Natural killer cell (primary cell): ENCODE measurements around the gene LYRM1. TPM values are rescaled to one million over a fixed set of nuclear protein-coding genes. Genes with fewer than 3 reads are reported as not detected.
A peak's percentile ranks its signal among the peaks of the same experiment; 100 is the strongest.

Experiments
- ATAC-seq, 3 donors: fragments of 150-1000 bp in 2 of 3; fragments of 200-7000 bp in 1 of 3; cut with Tn5 transposase; 1 replicate in 1 of 3; 2 replicates in 2 of 3; pipeline ENCODE4 v1.10.0; 2021; ENCODE audit warnings: mild to moderate bottlenecking in 2 of 3, moderate library complexity in 2 of 3
- DNase-seq, 2 donors: peaks; one replicate each; pipeline versions ENCODE4 v3.0.0 to v3.0.0-alpha.2; 2013 to 2021; ENCODE audit warnings: mixed read lengths in 1 of 2
- H3K27ac ChIP-seq: one replicate; pipeline ENCODE4 v1.5.1; 2013; ENCODE audit warnings: mild to moderate bottlenecking, low read length
- H3K27me3 ChIP-seq: one replicate; pipeline ENCODE4 v1.6.1; 2013; ENCODE audit warnings: low read length; ENCODE audit not compliant: control insufficient read depth, insufficient read depth
- H3K36me3 ChIP-seq: one replicate; pipeline ENCODE4 v1.6.1; 2013; ENCODE audit warnings: low read length; ENCODE audit not compliant: control insufficient read depth, insufficient read depth
- H3K4me1 ChIP-seq: one replicate; pipeline ENCODE4 v1.6.1; 2013; ENCODE audit warnings: low read length; ENCODE audit not compliant: control insufficient read depth, insufficient read depth
- H3K4me3 ChIP-seq: one replicate; pipeline ENCODE4 v1.5.1; 2013; ENCODE audit warnings: low read length
- H3K9me3 ChIP-seq: one replicate; pipeline ENCODE4 v1.6.1; 2013; ENCODE audit warnings: low read length; ENCODE audit not compliant: control insufficient read depth, insufficient read depth
- H3K27ac Mint-ChIP-seq, 2 donors: one replicate each; pipeline ENCODE4 v1.8.0; 2022; ENCODE audit warnings: mild to moderate bottlenecking in 2 of 2, mixed read lengths in 2 of 2, moderate library complexity in 1 of 2
- H3K27me3 Mint-ChIP-seq, 2 donors: one replicate each; pipeline ENCODE4 v1.8.0; 2022; ENCODE audit warnings: low read depth in 2 of 2, mixed read lengths in 2 of 2
- H3K36me3 Mint-ChIP-seq: one replicate; pipeline ENCODE4 v1.8.0; 2022; ENCODE audit warnings: mixed read lengths
- H3K4me1 Mint-ChIP-seq, 2 donors: one replicate each; pipeline ENCODE4 v1.8.0; 2022; ENCODE audit warnings: mixed read lengths in 2 of 2
- H3K4me3 Mint-ChIP-seq: one replicate; pipeline ENCODE4 v1.8.0; 2022; ENCODE audit warnings: mild to moderate bottlenecking, moderate library complexity, mixed read lengths
- H3K9me3 Mint-ChIP-seq, 2 donors: one replicate each; pipeline ENCODE4 v1.8.0; 2022; ENCODE audit warnings: mixed read lengths in 2 of 2
- CTCF ChIP-seq: fragments of 200-600 bp; IDR thresholded peaks from one replicate; pipeline ENCODE4 v1.8.0; 2022; ENCODE audit warnings: antibody characterized with exemption
- WGBS: methylation state at CpG from one replicate; pipeline ENCODE4 v1.1.7; 2013; ENCODE audit warnings: missing lambda C conversion rate; ENCODE audit not compliant: insufficient coverage; 5-methylcytosine and 5-hydroxymethylcytosine counted together
- intact Hi-C: fragments of 100-400 bp; cut with micrococcal nuclease; formaldehyde crosslinking; loops from one replicate; pipeline ENCODE4 v1.14.2; 2022
- total RNA-seq, 4 donors: library from RNA; stranded (reverse); fragments of 120-200 nt in 1 of 4; gene quantifications; one replicate each; pipeline versions ENCODE4 v1.2.3 to v1.2.4, GENCODE V29; 2013 to 2022

Gene LYRM1
- total RNA-seq, 3 donors from 2014 or later (not counting 1 experiment from before 2014, with no cell fraction given), result 15.3 to 25.7 (median 17.2) TPM

GRCh38 chr16:20889625-20890275 lies 10.8 kb upstream of the LYRM1 start:
- Histone ChIP-seq H3K36me3 (peaks cover 4% of the 10 kb centered on the region), H3K9me3 (no peaks in the 10 kb centered on the region), H3K27me3 (no peaks in the 10 kb centered on the region), H3K27ac (no peak overlapping the region), H3K4me1 (no peaks in the 10 kb centered on the region), H3K4me3 (no peak overlapping the region)
- DNase-seq (no peak), ATAC-seq (no peak)
- no peaks in the 10 kb centered on the region for H3K9me3 Mint-ChIP-seq
- H3K27ac Mint-ChIP-seq, result no peak overlapping the region
- peaks cover 13 to 20% of the 10 kb centered on the region in 2 donors for H3K4me1 Mint-ChIP-seq
- H3K27me3 Mint-ChIP-seq, result no peaks in the 10 kb centered on the region
- TF ChIP-seq CTCF, result no peak
- WGBS, result 93% methylated on average over 3 of the region's 4 CpGs
- H3K36me3 Mint-ChIP-seq, result no peaks in the 10 kb centered on the region
- intact Hi-C loops, result no loop called here
- no peak overlapping the region for H3K4me3 Mint-ChIP-seq

GRCh38 chr16:20894388-20894787 lies 6.2 kb upstream of the LYRM1 start:
- WGBS, result 100% methylated on average over 2 of the region's 2 CpGs
- TF ChIP-seq CTCF, result no peak

GRCh38 chr16:20897253-20897897 lies 3.2 kb upstream of the LYRM1 start:
- H3K27me3 Mint-ChIP-seq, result no peaks in the 10 kb centered on the region
- H3K27ac Mint-ChIP-seq, result peak overlapping the region; percentile 92 to 96
- no peak for DNase-seq
- Histone ChIP-seq H3K27me3 (no peaks in the 10 kb centered on the region), H3K9me3 (no peaks in the 10 kb centered on the region), H3K36me3 (peaks cover 11% of the 10 kb centered on the region), H3K4me1 (peaks cover 19% of the 10 kb centered on the region), H3K27ac (no peak overlapping the region), H3K4me3 (no peak overlapping the region)
- intact Hi-C loops, result no loop called here
- no peaks in the 10 kb centered on the region for H3K9me3 Mint-ChIP-seq
- WGBS, result 97% methylated on average over 3 of the region's 4 CpGs
- H3K36me3 Mint-ChIP-seq, result no peaks in the 10 kb centered on the region
- TF ChIP-seq CTCF, result no peak
- peaks cover 47 to 54% of the 10 kb centered on the region in 2 donors for H3K4me1 Mint-ChIP-seq
- no peak for ATAC-seq
- H3K4me3 Mint-ChIP-seq, result peak overlapping the region; percentile 31

More at GRCh38 chr16:20894388-20894787, 6.2 kb upstream of the LYRM1 start:
- DNase-seq (no peak), ATAC-seq (no peak)
- no peak overlapping the region for H3K4me3 Mint-ChIP-seq
- Histone ChIP-seq H3K27ac (no peak overlapping the region), H3K4me3 (no peak overlapping the region), H3K9me3 (no peaks in the 10 kb centered on the region), H3K27me3 (no peaks in the 10 kb centered on the region), H3K36me3 (peaks cover 11% of the 10 kb centered on the region), H3K4me1 (peaks cover 2% of the 10 kb centered on the region)
- intact Hi-C loops, result no loop called here
- H3K27ac Mint-ChIP-seq, result no peak overlapping the region
- H3K27me3 Mint-ChIP-seq, result no peaks in the 10 kb centered on the region
- no peaks in the 10 kb centered on the region for H3K9me3 Mint-ChIP-seq
- peaks cover 25 to 35% of the 10 kb centered on the region in 2 donors for H3K4me1 Mint-ChIP-seq
- H3K36me3 Mint-ChIP-seq, result no peaks in the 10 kb centered on the region
